Neural cell (in vitro differentiated cells): ENCODE measurements around the gene NLRP13. TPM values are rescaled to one million over a fixed set of nuclear protein-coding genes. Genes with fewer than 3 reads are reported as not detected.

Source experiments
- H2AFZ ChIP-seq: fragments of 200-600, 300-800 bp; sonication (generic), shearing (Covaris generic); 2 replicates; pipeline ENCODE4 v1.6.0; 2014; ENCODE audit warnings: low read depth, mild to moderate bottlenecking, antibody characterized with exemption, low read length, moderate library complexity
- H3F3A ChIP-seq: fragments of 200-600 bp; shearing (Covaris generic); 2 replicates; pipeline ENCODE4 v1.6.1; 2016; ENCODE audit warnings: mild to moderate bottlenecking, moderate library complexity, mixed read lengths, antibody characterized with exemption, low read length; ENCODE audit not compliant: insufficient read depth, poor library complexity, severe bottlenecking
- H3K27ac ChIP-seq: fragments of 200-600, 300-800 bp; sonication (generic), shearing (Covaris generic); 2 replicates; pipeline ENCODE4 v1.5.1; 2014; ENCODE audit warnings: mild to moderate bottlenecking, low read length, moderate library complexity
- H3K27me3 ChIP-seq: fragments of 300-800, 200-600 bp; sonication (generic), shearing (Covaris generic); 2 replicates; pipeline ENCODE4 v1.6.0; 2014; ENCODE audit warnings: mild to moderate bottlenecking, low read depth, low read length, moderate library complexity; ENCODE audit not compliant: insufficient read depth
- H3K36me3 ChIP-seq: fragments of 300-800, 200-600 bp; sonication (generic), shearing (Covaris generic); 2 replicates; pipeline ENCODE4 v1.5.1; 2014; ENCODE audit warnings: mild to moderate bottlenecking, antibody characterized with exemption, low read length, moderate library complexity; ENCODE audit not compliant: insufficient read depth
- H3K4me2 ChIP-seq: fragments of 300-800, 200-600 bp; sonication (generic), shearing (Covaris generic); 2 replicates; pipeline ENCODE4 v1.6.0; 2014; ENCODE audit warnings: mild to moderate bottlenecking, low read length
- H3K4me3 ChIP-seq: fragments of 300-800, 200-600 bp; sonication (generic), shearing (Covaris generic); 2 replicates; pipeline ENCODE4 v1.5.1; 2014; ENCODE audit warnings: mild to moderate bottlenecking, low read length, moderate library complexity
- H3K79me2 ChIP-seq: fragments of 200-600 bp; shearing (Covaris generic); replicated peaks from 2 replicates; pipeline ENCODE4 v1.6.0; 2014; ENCODE audit warnings: mild to moderate bottlenecking, low read length, moderate library complexity; ENCODE audit not compliant: insufficient read depth
- H3K9ac ChIP-seq: fragments of 300-800, 200-600 bp; sonication (generic), shearing (Covaris generic); 2 replicates; pipeline ENCODE4 v1.6.1; 2016; ENCODE audit warnings: mild to moderate bottlenecking, low read length, mixed read lengths
- H3K9me2 ChIP-seq: fragments of 200-600 bp; shearing (Covaris generic); 2 replicates; pipeline ENCODE4 v1.6.1; 2016; ENCODE audit warnings: mild to moderate bottlenecking, low read length, mixed read lengths; ENCODE audit not compliant: insufficient read depth
- H3K9me3 ChIP-seq: fragments of 200-600, 300-800 bp; sonication (generic), shearing (Covaris generic); 2 replicates; pipeline ENCODE4 v1.6.1; 2016; ENCODE audit warnings: mild to moderate bottlenecking, mixed run types, low read length, moderate library complexity, mixed read lengths
- H4K20me1 ChIP-seq: fragments of 200-600 bp; shearing (Covaris generic); 2 replicates; pipeline ENCODE4 v1.6.1; 2016; ENCODE audit warnings: mild to moderate bottlenecking, mixed run types; ENCODE audit not compliant: insufficient read depth
- EP300 ChIP-seq: fragments of 450-650 bp; conservative IDR thresholded peaks from 2 replicates; pipeline ENCODE4 v1.6.1; 2014; ENCODE audit warnings: antibody characterized with exemption, mild to moderate bottlenecking, moderate library complexity; ENCODE audit not compliant: poor library complexity, severe bottlenecking
- EZH2 ChIP-seq: fragments of 200-600, 300-800 bp; shearing (Covaris generic), sonication (generic); IDR thresholded peaks from 2 replicates; pipeline ENCODE4 v1.6.1; 2014; ENCODE audit warnings: antibody characterized with exemption, low read length, borderline replicate concordance, mild to moderate bottlenecking; ENCODE audit not compliant: insufficient read depth, poor library complexity, severe bottlenecking
- MXI1 ChIP-seq: fragments of 450-650 bp; conservative IDR thresholded peaks from 2 replicates; pipeline ENCODE4 v1.6.1; 2014; ENCODE audit warnings: antibody characterized with exemption, mild to moderate bottlenecking; ENCODE audit not compliant: poor library complexity, severe bottlenecking
- POLR2AphosphoS5 ChIP-seq: IDR thresholded peaks from 2 replicates; pipeline ENCODE4 v1.6.1; 2012
- RAD21 ChIP-seq: fragments of 450-650 bp; conservative IDR thresholded peaks from 2 replicates; pipeline ENCODE4 v1.6.1; 2014; ENCODE audit warnings: antibody characterized with exemption, mild to moderate bottlenecking, moderate library complexity
- SMC3 ChIP-seq: fragments of 450-650 bp; conservative IDR thresholded peaks from 2 replicates; pipeline ENCODE4 v1.6.1; 2014; ENCODE audit warnings: antibody characterized with exemption, mild to moderate bottlenecking, moderate library complexity; ENCODE audit not compliant: poor library complexity
- TAF1 ChIP-seq: IDR thresholded peaks from 2 replicates; pipeline ENCODE4 v1.6.1; 2012; ENCODE audit warnings: low read depth
- polyA plus RNA-seq: library from polyadenylated mRNA; depleted of rRNA; stranded (reverse); fragments of >200 nt; gene quantifications from 2 replicates; pipeline ENCODE4 v1.2.3, GENCODE V29; 2014
- TF ChIP-seq, protein P1 (sequence below): IDR thresholded peaks from 2 replicates; pipeline ENCODE4 v1.6.1; 2012; ENCODE audit warnings: borderline replicate concordance
- TF ChIP-seq, protein P2 (sequence below): fragments of 450-650 bp; IDR thresholded peaks from 2 replicates; pipeline ENCODE4 v1.5.1; 2014; ENCODE audit warnings: antibody characterized with exemption, mild to moderate bottlenecking, moderate library complexity; ENCODE audit not compliant: poor library complexity, severe bottlenecking

The NLRP13 gene
- polyA plus RNA-seq, 1 donor from 2014 or later = not detected

DNA sequence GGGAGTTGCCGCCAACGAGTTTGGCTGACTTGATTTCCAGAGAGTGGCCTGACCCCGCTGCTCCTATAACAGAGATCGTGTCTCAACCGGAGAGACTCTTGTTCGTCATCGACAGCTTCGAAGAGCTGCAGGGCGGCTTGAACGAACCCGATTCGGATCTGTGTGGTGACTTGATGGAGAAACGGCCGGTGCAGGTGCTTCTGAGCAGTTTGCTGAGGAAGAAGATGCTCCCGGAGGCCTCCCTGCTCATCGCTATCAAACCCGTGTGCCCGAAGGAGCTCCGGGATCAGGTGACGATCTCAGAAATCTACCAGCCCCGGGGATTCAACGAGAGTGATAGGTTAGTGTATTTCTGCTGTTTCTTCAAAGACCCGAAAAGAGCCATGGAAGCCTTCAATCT lies 74.2 kb downstream of the NLRP13 start:
- Histone ChIP-seq H3K27ac (no peak overlapping the region), H3K9ac (no peak overlapping the region), H3K27me3 (no peaks in the 10 kb centered on the region), H3K79me2 (no peaks in the 10 kb centered on the region), H3K4me3 (no peak overlapping the region), H3K9me2 (no peaks in the 10 kb centered on the region), H4K20me1 (no peaks in the 10 kb centered on the region), H3K4me2 (no peak overlapping the region), H2AFZ (no peak overlapping the region), H3K9me3 (peaks cover 8% of the 10 kb centered on the region), H3F3A (no peaks in the 10 kb centered on the region), H3K36me3 (no peaks in the 10 kb centered on the region)
- TF ChIP-seq POLR2AphosphoS5 (no peak), MXI1 (no peak)

DNA sequence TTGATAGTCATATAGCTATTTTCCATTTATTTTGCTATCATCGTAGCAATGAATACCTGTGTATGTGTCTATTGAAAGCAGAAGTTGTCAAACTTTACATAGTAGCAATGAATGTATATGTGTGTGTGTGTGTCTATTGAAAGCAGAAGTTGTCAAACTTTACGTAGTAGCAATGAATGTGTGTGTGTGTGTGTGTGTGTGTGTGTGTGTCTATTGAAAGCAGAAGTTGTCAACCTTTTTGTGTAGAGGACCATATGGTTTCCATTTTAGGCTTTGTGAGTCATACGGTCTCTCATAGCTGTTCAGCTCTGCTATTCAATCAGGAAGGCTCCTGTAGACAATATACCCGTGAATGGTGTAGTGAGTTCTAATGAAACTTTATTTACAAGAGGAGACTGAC lies 75.0 kb downstream of the NLRP13 start:
- Histone ChIP-seq H3K4me3 (no peak overlapping the region), H3K9me3 (peaks cover 8% of the 10 kb centered on the region), H2AFZ (no peak overlapping the region), H3K27ac (no peak overlapping the region), H4K20me1 (no peaks in the 10 kb centered on the region), H3K9me2 (no peaks in the 10 kb centered on the region), H3K79me2 (no peaks in the 10 kb centered on the region), H3K9ac (no peak overlapping the region), H3F3A (no peaks in the 10 kb centered on the region), H3K4me2 (no peak overlapping the region), H3K27me3 (no peaks in the 10 kb centered on the region), H3K36me3 (no peaks in the 10 kb centered on the region)
- TF ChIP-seq EP300 (no peak), SMC3 (no peak), MXI1 (no peak), RAD21 (no peak), EZH2 (no peak), TAF1 (no peak), POLR2AphosphoS5 (no peak)
- TF ChIP-seq, protein P1, sequence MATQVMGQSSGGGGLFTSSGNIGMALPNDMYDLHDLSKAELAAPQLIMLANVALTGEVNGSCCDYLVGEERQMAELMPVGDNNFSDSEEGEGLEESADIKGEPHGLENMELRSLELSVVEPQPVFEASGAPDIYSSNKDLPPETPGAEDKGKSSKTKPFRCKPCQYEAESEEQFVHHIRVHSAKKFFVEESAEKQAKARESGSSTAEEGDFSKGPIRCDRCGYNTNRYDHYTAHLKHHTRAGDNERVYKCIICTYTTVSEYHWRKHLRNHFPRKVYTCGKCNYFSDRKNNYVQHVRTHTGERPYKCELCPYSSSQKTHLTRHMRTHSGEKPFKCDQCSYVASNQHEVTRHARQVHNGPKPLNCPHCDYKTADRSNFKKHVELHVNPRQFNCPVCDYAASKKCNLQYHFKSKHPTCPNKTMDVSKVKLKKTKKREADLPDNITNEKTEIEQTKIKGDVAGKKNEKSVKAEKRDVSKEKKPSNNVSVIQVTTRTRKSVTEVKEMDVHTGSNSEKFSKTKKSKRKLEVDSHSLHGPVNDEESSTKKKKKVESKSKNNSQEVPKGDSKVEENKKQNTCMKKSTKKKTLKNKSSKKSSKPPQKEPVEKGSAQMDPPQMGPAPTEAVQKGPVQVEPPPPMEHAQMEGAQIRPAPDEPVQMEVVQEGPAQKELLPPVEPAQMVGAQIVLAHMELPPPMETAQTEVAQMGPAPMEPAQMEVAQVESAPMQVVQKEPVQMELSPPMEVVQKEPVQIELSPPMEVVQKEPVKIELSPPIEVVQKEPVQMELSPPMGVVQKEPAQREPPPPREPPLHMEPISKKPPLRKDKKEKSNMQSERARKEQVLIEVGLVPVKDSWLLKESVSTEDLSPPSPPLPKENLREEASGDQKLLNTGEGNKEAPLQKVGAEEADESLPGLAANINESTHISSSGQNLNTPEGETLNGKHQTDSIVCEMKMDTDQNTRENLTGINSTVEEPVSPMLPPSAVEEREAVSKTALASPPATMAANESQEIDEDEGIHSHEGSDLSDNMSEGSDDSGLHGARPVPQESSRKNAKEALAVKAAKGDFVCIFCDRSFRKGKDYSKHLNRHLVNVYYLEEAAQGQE = no peak
- TF ChIP-seq, protein P2, sequence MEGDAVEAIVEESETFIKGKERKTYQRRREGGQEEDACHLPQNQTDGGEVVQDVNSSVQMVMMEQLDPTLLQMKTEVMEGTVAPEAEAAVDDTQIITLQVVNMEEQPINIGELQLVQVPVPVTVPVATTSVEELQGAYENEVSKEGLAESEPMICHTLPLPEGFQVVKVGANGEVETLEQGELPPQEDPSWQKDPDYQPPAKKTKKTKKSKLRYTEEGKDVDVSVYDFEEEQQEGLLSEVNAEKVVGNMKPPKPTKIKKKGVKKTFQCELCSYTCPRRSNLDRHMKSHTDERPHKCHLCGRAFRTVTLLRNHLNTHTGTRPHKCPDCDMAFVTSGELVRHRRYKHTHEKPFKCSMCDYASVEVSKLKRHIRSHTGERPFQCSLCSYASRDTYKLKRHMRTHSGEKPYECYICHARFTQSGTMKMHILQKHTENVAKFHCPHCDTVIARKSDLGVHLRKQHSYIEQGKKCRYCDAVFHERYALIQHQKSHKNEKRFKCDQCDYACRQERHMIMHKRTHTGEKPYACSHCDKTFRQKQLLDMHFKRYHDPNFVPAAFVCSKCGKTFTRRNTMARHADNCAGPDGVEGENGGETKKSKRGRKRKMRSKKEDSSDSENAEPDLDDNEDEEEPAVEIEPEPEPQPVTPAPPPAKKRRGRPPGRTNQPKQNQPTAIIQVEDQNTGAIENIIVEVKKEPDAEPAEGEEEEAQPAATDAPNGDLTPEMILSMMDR = no peak

DNA sequence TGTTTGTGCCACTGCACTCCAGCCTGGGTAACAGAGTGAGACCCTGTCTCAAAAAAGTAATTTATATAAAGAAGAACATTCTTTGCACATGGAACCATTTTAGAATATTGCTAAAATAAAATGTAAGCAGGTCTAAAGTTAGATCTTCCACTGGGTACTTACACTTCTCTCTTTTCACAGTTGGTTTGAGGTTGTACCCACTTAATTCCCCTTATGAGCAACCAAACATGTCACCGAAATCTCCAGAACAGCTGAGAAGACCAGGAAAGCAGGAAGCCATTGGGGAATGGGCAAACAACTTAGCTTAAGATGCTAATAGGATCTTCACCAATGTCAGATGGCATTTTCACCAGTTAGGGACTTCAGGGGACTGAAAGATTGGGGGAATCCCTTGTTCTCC lies 77.0 kb downstream of the NLRP13 start:
- Histone ChIP-seq H3K4me3 (no peak overlapping the region), H3F3A (no peaks in the 10 kb centered on the region), H3K79me2 (no peaks in the 10 kb centered on the region), H3K9me3 (peaks cover 2% of the 10 kb centered on the region), H3K4me2 (no peak overlapping the region), H4K20me1 (no peaks in the 10 kb centered on the region), H3K27me3 (no peaks in the 10 kb centered on the region), H3K36me3 (no peaks in the 10 kb centered on the region), H3K27ac (no peak overlapping the region), H3K9me2 (no peaks in the 10 kb centered on the region), H2AFZ (no peak overlapping the region), H3K9ac (no peak overlapping the region)
- no peak for TF ChIP-seq POLR2AphosphoS5
- no peak for TF ChIP-seq TAF1
- TF ChIP-seq, protein P1 = no peak
- TF ChIP-seq EZH2 = no peak
- TF ChIP-seq EP300 = no peak
- TF ChIP-seq MXI1 = no peak
- TF ChIP-seq, protein P2 = no peak
- no peak for TF ChIP-seq SMC3
- TF ChIP-seq RAD21 = no peak
